WTC11 (cell line): ENCODE measurements around the gene DUSP9.

ENCODE experiments used
- CBFB ChIP-seq: sonication (generic); formaldehyde crosslinking; IDR thresholded peaks from 2 replicates; pipeline ENCODE4 v1.8.1; 2022; ENCODE audit warnings: mild to moderate bottlenecking, low read depth, missing genetic modification reagents
- CTCF ChIP-seq: fragments of 200-600 bp; IDR thresholded peaks from 2 replicates; pipeline ENCODE4 v1.8.0; 2022; ENCODE audit warnings: antibody characterized with exemption
- SP1 ChIP-seq: sonication (generic); formaldehyde crosslinking; conservative IDR thresholded peaks from 2 replicates; pipeline ENCODE4 v1.8.1; 2022; ENCODE audit warnings: missing genetic modification reagents
- TEAD4 ChIP-seq: sonication (generic); formaldehyde crosslinking; IDR thresholded peaks from 2 replicates; pipeline ENCODE4 v1.8.0; 2022; ENCODE audit warnings: mild to moderate bottlenecking, missing genetic modification reagents

- no peak for TF ChIP-seq CTCF
- TF ChIP-seq SP1 (CRISPR knock-in tag): no peak
- TF ChIP-seq TEAD4 (CRISPR knock-in tag): no peak
- no peak for TF ChIP-seq CBFB (CRISPR knock-in tag)
Observed at GRCh38 chrX:153600032-153600373, 47.0 kb upstream of the DUSP9 start.
